Esophagus muscularis mucosa (tissue), 4 donors: Measurements from ENCODE around the gene WDR62. TPM values are rescaled to one million over a fixed set of nuclear protein-coding genes. Genes with fewer than 3 reads are reported as not detected.

Experiments used
- DNase-seq: peaks from one replicate; pipeline ENCODE4 v3.0.0-alpha.2; 2017; ENCODE audit errors: extremely low spot score
- H3K27ac ChIP-seq, 4 donors: fragments of 200-600 bp; sonication (generic); replicated peaks in 1 of 4; 1 replicate in 3 of 4; 2 replicates in 1 of 4; pipeline ENCODE4 v1.5.1; 2016 to 2019; ENCODE audit warnings: mild to moderate bottlenecking in 1 of 4
- H3K27me3 ChIP-seq, 4 donors: fragments of 200-600 bp; sonication (generic); one replicate each; pipeline versions ENCODE4 v1.5.1 to v1.6.0; 2016 to 2019
- H3K36me3 ChIP-seq, 4 donors: fragments of 200-600 bp; sonication (generic); one replicate each; pipeline ENCODE4 v1.5.1; 2016 to 2019
- H3K4me1 ChIP-seq, 4 donors: fragments of 200-600 bp; sonication (generic); one replicate each; pipeline ENCODE4 v1.5.1; 2016 to 2019
- H3K4me3 ChIP-seq, 4 donors: fragments of 200-600 bp; sonication (generic); 1 replicate in 2 of 4; 2 replicates in 2 of 4; pipeline ENCODE4 v1.5.1; 2016 to 2019; ENCODE audit warnings: mild to moderate bottlenecking in 4 of 4, moderate library complexity in 1 of 4
- H3K9me3 ChIP-seq, 4 donors: fragments of 200-600 bp; sonication (generic); 1 replicate in 3 of 4; 2 replicates in 1 of 4; pipeline ENCODE4 v1.5.1; 2016 to 2019
- EP300 ChIP-seq: sonication (generic); formaldehyde crosslinking; IDR thresholded peaks from one replicate; pipeline ENCODE4 v1.6.1; 2017; ENCODE audit warnings: antibody characterized with exemption
- POLR2A ChIP-seq: fragments of 450-650 bp; IDR thresholded peaks from one replicate; pipeline ENCODE4 v1.6.1; 2017; ENCODE audit warnings: antibody characterized with exemption, moderate library complexity, mild to moderate bottlenecking, low read depth
- POLR2AphosphoS5 ChIP-seq, 2 donors: sonication (generic); formaldehyde crosslinking; IDR thresholded peaks; one replicate each; pipeline ENCODE4 v1.6.1; 2017; ENCODE audit warnings: antibody characterized with exemption in 2 of 2
- WGBS: methylation state at CpG from one replicate; pipeline ENCODE4 v1.1.5; 2018; 5-methylcytosine and 5-hydroxymethylcytosine counted together
- intact Hi-C: fragments of 100-400 bp; cut with DNase I; formaldehyde crosslinking; loops from one replicate; pipeline ENCODE4 v1.15.1; 2023
- total RNA-seq, 4 donors: library from RNA; depleted of rRNA; stranded (reverse); fragments of >200 nt; gene quantifications; one replicate each; pipeline versions ENCODE4 v1.1.0 to v1.2.1, GENCODE V29; 2016
- TF ChIP-seq, protein P1 (sequence below), 3 experiments: fragments of 200-600 bp in 2 of 3; fragments of 450-650 bp in 1 of 3; sonication (generic) in 2 of 3; IDR thresholded peaks; one replicate each; pipeline ENCODE4 v1.5.1; 2017 to 2019; ENCODE audit warnings: antibody characterized with exemption in 3 of 3, mild to moderate bottlenecking in 2 of 3, moderate library complexity in 1 of 3

Gene WDR62
- total RNA-seq, 4 donors from 2014 or later = 0.26 to 0.52 (median 0.50) TPM; not detected in 1

DNA sequence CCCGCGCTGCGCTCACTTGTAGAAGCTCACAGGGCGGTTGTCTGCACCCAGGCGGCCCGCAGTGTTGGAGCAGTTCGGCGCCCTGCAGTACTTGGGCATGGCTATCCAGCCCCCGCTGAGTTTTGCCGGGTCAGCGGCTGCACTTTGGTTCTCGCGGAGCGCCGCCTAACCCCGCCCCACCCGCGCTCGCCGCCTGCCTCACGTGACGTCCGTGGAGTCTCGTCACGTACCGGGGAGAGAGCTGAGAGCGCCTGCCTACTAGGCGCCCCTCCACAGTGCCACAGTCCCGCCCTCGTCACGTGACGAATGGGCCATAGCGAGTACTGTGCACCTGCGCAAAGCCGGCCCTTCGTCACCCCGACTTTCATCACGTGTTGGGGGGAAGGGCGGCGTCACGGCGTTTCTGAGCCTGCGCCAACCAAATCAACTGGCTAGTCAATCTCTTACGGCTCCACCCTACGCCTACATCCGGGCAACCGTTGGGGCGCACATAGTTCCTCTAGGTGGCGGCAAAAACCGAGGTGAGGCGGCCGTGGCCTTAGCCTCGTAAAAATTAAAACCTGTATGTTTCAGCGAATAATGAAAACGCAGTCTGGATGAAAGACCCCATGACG is 471 bp upstream of the WDR62 start, which contains the start of gene THAP8:
Gene THAP8 (minus strand): TSS at position 167 of the 614 bp plus-strand sequence. CDS start 68 bp downstream, at position 99.
- Histone ChIP-seq H3K4me1 (peaks cover 7 to 29% (median 22%) of the 10 kb centered on the region in 4 donors), H3K36me3 (no peaks in the 10 kb centered on the region), H3K27ac (peak within 1 kb of the TSS; percentile 87 to 95 (median 91)), H3K4me3 (peak within 1 kb of the TSS; percentile 61 to 73 (median 68)), H3K27me3 (no peaks in the 10 kb centered on the region), H3K9me3 (no peaks in the 10 kb centered on the region)
- DNase-seq = peak; percentile 100
- WGBS = under 1% methylated on average over 42 of the region's 56 CpGs
- intact Hi-C loops = no loop called here
- TF ChIP-seq EP300 (no peak), POLR2AphosphoS5 (IDR thresholded peaks at IDR 0.05) (peak; percentile 93 to 99), POLR2A (no peak)
- TF ChIP-seq, protein P1, sequence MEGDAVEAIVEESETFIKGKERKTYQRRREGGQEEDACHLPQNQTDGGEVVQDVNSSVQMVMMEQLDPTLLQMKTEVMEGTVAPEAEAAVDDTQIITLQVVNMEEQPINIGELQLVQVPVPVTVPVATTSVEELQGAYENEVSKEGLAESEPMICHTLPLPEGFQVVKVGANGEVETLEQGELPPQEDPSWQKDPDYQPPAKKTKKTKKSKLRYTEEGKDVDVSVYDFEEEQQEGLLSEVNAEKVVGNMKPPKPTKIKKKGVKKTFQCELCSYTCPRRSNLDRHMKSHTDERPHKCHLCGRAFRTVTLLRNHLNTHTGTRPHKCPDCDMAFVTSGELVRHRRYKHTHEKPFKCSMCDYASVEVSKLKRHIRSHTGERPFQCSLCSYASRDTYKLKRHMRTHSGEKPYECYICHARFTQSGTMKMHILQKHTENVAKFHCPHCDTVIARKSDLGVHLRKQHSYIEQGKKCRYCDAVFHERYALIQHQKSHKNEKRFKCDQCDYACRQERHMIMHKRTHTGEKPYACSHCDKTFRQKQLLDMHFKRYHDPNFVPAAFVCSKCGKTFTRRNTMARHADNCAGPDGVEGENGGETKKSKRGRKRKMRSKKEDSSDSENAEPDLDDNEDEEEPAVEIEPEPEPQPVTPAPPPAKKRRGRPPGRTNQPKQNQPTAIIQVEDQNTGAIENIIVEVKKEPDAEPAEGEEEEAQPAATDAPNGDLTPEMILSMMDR (IDR thresholded peaks at IDR 0.05) = peak; percentile 36 to 63 (median 48)

DNA sequence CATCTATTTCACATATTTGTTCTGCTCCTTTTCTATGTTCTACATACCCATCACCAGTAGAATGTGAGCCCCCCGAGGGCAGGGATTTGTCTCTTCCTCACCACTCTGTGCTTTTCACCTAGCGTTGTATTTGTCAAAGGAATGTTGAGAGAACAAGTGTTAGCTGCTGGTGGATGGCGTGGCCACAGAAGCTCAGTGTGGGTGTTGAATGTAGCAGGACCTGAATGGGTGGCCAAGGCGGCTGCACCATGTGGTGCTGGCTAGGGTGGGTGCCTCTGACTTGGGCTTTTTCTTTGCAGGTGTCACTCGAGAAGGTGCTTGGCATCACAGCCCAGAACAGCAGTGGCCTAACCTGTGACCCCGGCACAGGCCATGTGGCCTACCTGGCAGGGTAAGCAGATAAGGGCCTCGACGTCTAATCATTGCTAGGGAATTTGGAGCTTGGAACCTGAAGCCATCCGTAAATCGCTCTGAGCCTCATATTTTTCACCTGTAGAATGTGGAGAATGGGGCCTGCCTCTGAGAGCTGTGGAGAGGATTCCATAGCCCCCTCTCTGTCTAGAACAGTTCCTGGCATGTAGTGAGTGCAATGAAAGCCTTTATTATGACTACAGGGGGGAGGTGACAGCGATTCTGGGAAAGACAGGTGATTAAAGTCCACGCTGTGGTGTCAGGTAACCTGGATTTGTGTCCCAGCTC is 3.9 kb downstream of the WDR62 start:
- intact Hi-C loops = loop anchor here (5.0 kb wide), 1 partner anchor 54 kb away; the partner anchor contains the start of genes OVOL3 and POLR2I
- no peak for DNase-seq

DNA sequence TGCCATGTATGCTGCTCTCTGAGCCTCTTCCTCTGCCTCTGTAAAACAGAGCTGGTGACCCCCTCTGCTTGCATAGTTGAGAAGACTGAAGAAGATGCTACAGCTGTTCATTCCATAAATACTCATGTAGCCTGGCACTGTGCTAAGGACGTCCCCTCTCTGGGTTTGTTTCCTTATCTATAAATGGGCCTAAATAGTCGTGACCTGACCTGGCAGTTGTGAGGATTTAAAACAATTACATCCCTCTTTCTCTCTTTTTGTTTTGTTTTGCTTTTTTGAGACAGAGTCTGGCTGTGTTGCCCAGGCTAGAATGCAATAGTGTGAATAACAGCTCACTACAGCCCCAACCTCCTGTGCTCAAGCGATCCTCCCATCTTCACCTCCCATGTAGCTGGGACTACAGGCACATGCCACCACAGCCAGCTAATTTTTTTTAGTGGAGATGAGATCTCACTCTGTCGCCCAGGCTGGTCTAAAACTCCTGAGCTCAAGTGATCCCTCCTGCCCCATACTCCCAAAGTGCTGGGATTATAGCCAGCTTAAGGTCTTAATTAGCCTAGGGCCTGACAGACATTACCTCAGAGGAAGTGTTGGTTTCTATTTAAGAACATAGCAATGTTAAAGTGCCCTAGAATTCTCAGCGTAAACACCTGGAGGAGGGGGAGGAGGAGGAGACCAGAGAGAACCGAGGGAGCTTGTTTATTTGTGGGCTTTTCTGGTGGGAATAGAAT is 4.6 kb downstream of the WDR62 start:
- H3K36me3 ChIP-seq = no peaks in the 10 kb centered on the region
- WGBS = 77% methylated on average over 6 of the region's 6 CpGs
- TF ChIP-seq, protein P1 (IDR thresholded peaks at IDR 0.05) = no peak
- no peak for TF ChIP-seq POLR2A
- TF ChIP-seq POLR2AphosphoS5 (IDR thresholded peaks at IDR 0.05) = no peak
- TF ChIP-seq EP300 = no peak

More for the DNA sequence above, 3.9 kb downstream of the WDR62 start:
- no peaks in the 10 kb centered on the region for H3K9me3 ChIP-seq
- peaks cover 7 to 10% (median 9%) of the 10 kb centered on the region in 4 donors for H3K4me1 ChIP-seq
- no peaks in the 10 kb centered on the region for H3K36me3 ChIP-seq
- H3K27ac ChIP-seq = no peak overlapping the region
- no peak overlapping the region for H3K4me3 ChIP-seq
- TF ChIP-seq EP300 (no peak), POLR2AphosphoS5 (IDR thresholded peaks at IDR 0.05) (no peak), POLR2A (no peak)
- TF ChIP-seq, protein P1 (IDR thresholded peaks at IDR 0.05) = no peak
- WGBS = 90% methylated on average over 12 of the region's 12 CpGs
- H3K27me3 ChIP-seq = no peaks in the 10 kb centered on the region

DNA sequence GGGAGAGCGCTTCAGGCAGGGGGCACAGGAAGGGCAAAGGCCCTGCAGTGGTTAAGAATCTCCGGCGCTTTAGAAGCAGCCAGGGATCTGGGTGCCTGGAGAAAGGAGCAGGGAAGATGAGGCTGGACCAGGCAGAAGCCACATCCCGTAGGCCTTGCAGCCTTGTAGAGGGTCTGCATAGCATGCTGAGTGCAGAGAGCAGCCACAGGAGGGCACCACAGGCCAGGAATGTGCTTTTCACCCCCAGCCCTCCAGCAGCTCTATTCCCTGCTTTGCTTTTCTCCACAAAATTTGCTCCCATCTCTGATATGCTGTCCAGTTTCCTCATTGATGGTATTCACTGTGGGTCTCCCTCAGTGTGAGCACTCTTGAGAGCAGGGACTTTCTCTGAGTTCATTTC is 5.7 kb downstream of the WDR62 start:
- peaks cover under 1 to 4% (median 2%) of the 10 kb centered on the region in 4 donors for H3K4me1 ChIP-seq
- no peaks in the 10 kb centered on the region for H3K27me3 ChIP-seq
- H3K4me3 ChIP-seq = no peak overlapping the region
- no peak overlapping the region for H3K27ac ChIP-seq
- H3K9me3 ChIP-seq = no peaks in the 10 kb centered on the region
- 78% methylated on average over 4 of the region's 4 CpGs for whole genome bisulfite sequencing
- no peak for TF ChIP-seq POLR2A
- TF ChIP-seq, protein P1 (IDR thresholded peaks at IDR 0.05) = peak; percentile 26 to 52 (median 29)
- TF ChIP-seq POLR2AphosphoS5 (IDR thresholded peaks at IDR 0.05) = no peak
- H3K36me3 ChIP-seq = no peaks in the 10 kb centered on the region
- intact Hi-C loops = loop anchor here (10.0 kb wide), 1 partner anchor 114 kb away; no protein-coding TSS in a partner anchor
- no peak for DNase-seq

More for the DNA sequence above, 4.6 kb downstream of the WDR62 start:
- no peak for DNase-seq
- Histone ChIP-seq H3K9me3 (no peaks in the 10 kb centered on the region), H3K4me3 (no peak overlapping the region), H3K4me1 (peaks cover 7 to 10% (median 9%) of the 10 kb centered on the region in 4 donors), H3K27me3 (no peaks in the 10 kb centered on the region), H3K27ac (no peak overlapping the region)
- intact Hi-C loops = loop anchor here (5.0 kb wide), 1 partner anchor 53 kb away; the partner anchor contains the start of genes OVOL3 and POLR2I
